GM18507 (cell line): ENCODE data around the gene NAXE.
"Not testable (repeated sequence)": the region's sequence is repeated elsewhere in the genome, so short reads cannot be mapped to it uniquely, and the experiment has no call there.

ENCODE experiments used
- DNase-seq: peaks from one replicate; pipeline ENCODE4 v3.0.0; 2011; ENCODE audit warnings: low read depth; ENCODE audit not compliant: insufficient read length; ENCODE audit errors: extremely low spot score
- FAIRE-seq: peaks from 2 replicates; lab custom pipeline; 2011; peaks lifted over from hg19 to GRCh38; lab: Jason Lieb, UNC

Gene NAXE

DNA sequence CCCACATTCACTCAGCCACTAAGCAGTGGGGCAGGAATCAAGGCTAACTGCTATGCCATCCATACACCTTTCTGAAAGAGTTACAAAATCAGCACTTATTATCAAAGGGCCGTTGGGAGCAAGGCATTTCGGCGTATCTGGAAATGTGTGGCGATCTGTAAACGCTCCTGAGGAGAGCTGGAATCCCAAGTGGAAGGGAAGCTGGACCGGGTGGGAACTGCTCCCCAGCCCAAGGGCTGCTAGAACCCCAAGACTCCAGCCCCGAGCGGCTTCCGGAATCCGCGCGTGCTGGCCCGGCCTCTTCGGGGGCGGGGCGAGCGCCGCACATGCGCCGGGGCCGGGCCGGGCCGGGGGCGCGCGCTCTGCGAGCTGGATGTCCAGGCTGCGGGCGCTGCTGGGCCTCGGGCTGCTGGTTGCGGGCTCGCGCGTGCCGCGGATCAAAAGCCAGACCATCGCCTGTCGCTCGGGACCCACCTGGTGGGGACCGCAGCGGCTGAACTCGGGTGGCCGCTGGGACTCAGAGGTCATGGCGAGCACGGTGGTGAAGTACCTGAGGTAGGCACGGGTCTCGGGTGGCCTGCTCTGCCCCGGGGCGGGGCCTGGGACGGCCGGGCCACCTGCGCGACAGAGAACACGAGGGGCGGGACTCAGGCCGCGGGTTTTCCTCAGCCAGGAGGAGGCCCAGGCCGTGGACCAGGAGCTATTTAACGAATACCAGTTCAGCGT lies at the start of gene NAXE:
Gene NAXE, plus strand, starts transcription at position 345 of the 726 bp plus-strand sequence. Its CDS starts 29 bp downstream, at position 374.
- no peak for DNase-seq

DNA sequence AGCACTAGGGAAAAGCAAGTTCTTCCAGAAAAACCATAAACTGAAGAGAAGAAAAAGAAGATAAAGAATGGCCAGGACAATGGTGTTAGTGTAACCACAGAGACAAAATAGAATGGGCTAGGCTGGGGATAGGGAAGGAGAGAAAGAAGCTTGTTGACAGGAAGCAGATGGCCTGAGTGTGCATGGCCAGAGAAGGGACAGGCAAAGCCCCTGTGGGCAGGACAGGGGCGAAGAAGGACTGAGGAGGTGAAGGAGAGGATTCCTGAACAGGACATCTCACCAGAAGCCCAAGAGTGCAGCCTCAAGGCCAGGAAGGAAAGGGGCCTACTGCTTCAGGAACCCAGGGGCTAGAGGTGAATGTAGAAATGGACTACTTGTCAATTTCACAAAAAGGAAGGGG lies 48.5 kb upstream of the NAXE start:
- FAIRE-seq, result no peak
- DNase-seq, result no peak

More for the DNA sequence above, at the start of gene NAXE:
- peak; percentile 67 for FAIRE-seq

DNA sequence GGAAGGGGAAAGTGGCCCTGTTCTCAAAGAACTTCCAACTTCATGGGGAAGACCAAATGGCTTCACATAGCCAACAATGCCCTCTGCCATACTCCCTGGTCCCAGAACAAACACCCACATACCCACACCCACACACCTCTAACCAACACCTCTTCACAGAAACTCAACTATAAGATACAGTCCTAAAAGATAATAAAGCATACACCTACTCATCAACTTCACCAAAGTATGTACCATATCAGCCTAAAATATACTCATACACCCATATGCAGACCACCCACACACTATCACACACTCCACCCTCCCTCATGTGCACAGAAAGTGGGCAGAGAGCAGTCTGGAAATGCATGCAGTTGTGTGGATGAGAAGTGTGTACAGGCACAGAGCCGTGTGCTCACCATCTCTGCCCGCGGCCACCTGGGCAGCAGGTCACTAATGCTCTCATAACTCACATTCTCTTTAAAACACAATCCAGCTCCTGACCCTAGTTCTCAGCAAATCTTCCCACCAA lies 46.9 kb upstream of the NAXE start:
- no peak for FAIRE-seq
- no peak for DNase-seq

DNA sequence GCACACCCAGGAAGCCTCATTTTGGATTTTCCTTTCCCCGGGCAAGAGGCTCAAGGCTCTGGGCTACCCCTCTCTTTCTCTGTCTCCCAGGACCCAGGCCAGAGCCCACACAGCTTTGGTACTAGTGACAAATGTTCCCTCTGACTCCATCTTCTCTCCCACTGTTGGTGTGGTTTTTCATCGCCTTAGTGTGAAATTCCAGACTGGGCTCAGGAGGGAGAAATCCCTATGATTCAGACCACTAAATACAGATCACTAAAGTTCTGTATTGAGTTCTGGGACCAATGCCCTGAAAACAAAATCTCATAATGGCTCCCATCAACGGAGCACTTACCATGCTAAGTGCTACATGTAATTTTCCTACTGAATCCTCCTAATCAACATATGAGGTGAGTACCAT lies 45.3 kb upstream of the NAXE start:
- FAIRE-seq, result no peak

DNA sequence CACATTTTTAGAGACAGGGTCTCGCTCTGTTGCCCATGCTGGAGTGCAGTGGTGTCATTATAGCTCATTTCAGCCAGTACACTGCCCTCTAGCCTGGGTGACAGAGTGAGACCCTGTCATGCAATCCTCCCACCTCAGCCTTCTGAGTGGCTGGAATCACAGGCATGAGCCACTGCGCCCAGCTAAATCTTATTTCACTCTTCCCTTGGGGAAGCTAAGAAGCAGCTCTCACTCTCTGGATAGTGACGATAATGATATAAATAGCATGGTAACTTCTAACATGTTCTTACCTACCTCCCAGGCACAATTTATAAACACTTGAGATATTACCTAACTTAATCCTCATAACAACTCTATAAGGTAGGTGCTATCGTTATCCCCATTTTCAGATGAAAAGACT lies 44.1 kb upstream of the NAXE start:
- FAIRE-seq, result no peak
- no peak for DNase-seq

More for the DNA sequence above, 45.3 kb upstream of the NAXE start:
- no peak for DNase-seq

DNA sequence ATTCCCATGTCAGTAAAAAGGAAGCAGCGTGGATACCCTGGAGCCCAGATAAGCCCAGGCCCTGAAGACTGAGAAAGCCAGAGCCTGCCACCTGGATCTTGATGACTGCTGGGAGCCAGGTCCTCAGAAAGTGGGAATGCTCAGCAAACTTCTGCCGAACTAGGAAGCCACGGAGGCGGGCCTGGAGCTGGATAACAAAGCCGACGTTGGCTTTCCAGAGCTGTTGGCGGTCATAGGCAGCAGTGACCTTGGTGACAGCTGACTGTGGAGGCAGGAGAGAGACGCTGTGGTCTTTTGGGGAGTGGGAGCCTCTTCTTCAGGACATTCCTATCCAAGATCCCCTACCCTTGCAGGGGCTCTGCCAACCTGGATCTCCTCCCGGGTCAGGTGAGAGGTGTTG lies 43.6 kb upstream of the NAXE start:
- DNase-seq (no peak), FAIRE-seq (no peak)

DNA sequence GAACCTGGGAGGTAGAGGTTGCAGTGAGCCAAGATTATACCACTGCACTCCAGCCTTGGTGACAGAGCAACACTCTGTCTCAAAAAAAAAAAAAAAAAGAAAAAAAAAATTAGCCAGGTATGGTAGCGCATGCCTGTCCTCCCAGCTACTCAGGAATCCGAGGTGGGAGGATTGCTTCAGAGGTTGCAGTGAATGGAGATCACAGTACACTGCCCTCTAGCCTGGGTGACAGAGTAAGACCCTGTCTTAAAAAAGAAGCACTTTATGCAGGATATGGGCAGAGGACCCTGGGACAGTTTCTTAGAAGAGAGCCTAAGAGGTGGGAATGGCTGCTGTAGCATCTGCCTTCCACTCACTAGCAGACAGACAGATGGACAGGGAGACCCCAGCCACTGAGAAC lies 42.2 kb upstream of the NAXE start:
- no peak for DNase-seq
- no peak for FAIRE-seq

DNA sequence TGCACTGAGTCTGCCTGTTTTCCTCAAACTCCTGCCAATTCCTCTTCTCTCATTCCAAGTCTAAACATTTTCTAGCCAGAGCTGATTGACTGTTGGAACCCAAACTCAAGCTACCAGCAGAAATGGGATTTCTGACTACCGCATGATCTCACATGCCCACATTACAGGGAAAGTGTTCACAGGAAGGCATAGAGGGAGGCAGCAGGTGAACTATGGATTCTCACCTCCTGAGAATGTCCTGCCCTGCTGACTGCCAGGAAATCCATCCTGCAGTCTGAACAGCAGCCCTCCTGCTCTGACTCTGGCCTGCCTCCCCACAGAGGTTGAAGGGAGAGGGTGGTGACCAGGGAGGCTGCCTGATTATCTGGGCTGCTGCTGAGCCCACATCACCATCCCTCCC lies 41.7 kb upstream of the NAXE start:
- DNase-seq (no peak), FAIRE-seq (no peak)

DNA sequence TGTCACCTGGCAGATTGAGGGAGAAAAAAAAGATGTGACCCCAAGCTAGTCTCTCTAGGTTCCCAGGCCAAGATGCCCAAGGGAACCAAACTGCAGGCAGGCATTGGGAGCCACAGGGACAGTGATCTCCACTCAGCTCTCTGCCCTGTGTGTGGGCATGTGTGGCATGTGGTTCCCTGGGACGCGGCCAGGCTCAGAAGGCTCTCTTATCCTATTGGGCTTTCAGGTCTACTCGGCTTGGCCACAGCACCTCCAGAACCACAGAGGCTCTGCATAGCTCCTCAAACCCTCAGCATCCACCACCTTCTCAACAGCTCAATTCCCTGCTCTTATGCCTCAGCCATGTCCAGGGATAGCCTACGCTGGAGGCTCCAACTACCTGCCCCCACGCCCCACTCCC lies 41.2 kb upstream of the NAXE start:
- DNase-seq (no peak), FAIRE-seq (no peak)

DNA sequence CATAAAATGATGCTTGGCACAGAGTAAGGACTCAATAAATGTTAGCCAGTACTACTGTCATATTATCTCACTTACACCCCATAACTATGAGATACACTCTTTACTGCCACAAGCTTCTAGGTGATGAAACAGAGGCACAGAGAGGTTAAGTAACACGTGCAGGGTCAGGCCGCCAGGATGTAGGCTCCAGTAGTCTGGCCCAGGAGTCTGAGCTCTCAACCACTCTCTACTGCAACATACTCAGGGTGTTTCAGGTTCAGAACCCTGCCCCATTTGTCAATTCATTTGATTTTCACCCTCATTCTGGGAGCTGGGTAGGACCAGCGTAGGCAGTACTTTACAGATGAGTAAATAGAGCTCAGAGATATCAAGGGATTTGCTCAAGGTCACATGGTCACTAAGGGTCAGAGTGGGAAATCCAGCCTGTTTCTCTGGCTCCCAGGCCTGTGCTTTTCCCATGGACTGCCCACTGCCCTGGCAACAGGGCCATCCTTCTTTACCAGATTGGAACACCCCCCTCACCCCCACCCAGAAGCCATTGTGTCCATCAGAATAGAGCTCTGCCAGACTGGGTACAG lies 40.4 kb upstream of the NAXE start:
- no peak for DNase-seq
- FAIRE-seq, result no peak

DNA sequence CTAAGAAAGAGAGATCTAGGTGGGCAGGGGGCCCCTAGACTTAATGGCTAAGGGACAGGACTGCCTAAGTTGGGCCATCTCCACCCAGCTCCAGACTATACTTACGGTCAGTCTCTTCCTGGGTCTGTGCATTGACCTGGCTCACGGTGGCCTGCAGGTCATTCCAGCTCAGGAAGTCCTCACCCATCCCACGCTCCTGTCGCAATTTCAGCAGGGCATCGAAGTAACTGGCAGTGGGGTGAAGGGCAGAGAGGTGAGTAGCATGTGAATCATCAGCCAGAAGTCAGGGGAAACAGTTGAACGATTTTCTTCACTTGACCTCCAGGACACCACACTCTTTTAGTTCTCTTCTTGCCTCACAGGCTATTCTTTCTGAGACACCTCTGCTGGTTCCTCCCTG lies 39.7 kb upstream of the NAXE start:
- DNase-seq (no peak), FAIRE-seq (no peak)

DNA sequence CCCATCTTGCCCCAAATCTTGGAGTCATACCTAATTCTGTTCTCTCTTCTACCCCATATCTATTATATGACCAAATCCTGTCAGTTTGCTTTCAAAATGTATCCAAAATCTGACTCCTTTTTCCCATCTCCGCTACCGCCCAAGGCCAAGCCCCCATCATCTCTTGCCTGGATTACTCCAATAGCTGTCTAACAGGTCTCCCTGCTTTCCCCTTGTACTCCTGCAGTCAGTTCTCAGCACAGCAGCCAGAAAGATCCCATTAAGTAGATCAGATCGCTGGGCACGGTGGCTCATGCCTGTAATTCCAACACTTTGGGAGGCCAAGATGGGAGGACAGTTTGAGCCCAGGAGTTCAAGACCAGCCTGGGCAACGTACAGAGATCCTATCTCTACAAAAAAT lies 39.1 kb upstream of the NAXE start:
- no peak for FAIRE-seq

DNA sequence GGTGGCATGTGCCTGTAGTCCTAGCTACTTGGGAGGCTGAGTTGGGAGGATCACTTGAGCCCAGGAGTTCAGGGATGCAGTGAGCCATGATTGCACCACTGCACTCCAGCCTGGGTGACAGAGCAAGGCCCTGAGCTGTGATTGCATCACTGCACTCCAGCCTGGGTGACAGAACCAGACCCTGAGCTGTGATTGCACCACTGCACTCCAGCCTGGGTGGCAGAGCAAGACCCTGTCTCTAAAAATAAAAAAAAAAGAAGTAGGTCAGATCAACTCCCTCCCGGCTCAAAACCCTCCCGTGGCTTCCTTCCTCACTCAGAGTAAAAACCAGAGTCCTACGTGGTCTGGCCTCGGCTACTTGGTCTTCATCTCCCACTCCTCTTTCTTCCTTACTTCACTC lies 38.6 kb upstream of the NAXE start:
- FAIRE-seq, DNase-seq: not testable (repeated sequence)

More for the DNA sequence above, 39.1 kb upstream of the NAXE start:
- DNase-seq, result no peak

DNA sequence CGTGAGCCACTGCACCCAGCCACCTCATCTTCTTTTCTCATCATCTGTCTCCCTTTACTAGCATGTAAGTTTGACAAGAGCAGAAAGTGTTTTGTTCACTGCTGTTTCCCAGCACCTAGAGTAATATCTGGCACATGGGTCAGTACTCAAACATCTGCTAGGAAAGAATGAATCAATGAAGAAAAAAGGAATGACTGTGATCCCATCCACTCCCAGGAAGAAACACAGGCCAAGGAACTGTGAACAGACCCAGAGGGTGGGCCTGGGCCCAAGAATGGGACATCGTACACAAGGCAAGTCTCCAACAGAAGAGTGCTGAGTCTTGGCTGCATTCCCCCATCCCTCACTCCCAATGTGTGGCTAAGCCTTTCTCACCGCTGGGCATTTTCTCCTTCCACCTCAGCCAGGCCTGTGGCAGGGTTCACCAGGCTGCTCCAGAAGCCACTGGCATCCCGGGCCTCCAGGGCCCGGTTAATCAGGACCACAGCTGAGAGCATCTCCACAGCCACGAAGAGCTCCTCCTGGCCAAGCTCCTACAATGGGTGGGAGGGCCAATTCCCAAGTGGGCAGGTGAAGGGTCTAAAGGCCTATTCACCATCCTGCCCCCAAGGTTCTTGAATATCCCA lies 37.6 kb upstream of the NAXE start:
- DNase-seq (no peak), FAIRE-seq (no peak)

DNA sequence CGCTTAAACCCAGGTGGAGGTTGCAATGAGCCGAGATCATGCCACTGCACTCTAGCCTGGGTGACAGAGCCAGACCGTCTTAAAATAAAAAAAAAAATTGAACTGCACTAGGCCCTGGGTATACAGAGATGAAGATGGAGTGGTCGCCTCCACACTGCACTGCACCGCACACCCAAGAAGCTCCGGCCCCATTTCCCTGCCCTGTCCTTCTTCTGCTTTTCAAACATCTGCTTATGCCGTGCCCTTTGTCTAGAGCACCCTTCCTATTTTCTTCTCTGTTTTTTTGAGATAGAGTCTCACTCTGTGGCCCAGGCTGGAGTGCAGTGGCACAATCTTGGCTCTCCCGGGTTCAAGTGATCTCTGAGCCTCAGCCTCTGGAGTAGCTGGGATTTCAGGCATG lies 36.6 kb upstream of the NAXE start:
- DNase-seq, result no peak
- no peak for FAIRE-seq

DNA sequence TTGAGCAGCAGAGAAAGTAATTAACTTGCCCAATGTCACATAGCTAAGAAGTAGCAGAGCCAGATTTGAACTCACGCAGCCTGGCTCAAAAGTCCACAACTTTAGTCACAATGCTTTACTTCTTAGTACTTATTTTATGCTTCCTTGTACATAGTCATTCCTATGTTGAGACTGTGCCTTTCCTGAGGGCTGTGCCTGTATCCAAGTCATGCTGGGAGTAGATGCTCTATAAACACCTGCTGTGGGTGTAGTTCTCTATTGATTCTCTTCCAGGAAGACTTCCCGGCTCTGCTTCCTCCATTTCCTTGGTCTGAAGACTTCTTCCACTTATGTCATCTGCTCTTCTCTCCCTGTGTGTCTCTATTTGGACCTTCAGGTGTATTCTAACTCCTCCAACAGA lies 35.9 kb upstream of the NAXE start:
- DNase-seq, result no peak
- no peak for FAIRE-seq

DNA sequence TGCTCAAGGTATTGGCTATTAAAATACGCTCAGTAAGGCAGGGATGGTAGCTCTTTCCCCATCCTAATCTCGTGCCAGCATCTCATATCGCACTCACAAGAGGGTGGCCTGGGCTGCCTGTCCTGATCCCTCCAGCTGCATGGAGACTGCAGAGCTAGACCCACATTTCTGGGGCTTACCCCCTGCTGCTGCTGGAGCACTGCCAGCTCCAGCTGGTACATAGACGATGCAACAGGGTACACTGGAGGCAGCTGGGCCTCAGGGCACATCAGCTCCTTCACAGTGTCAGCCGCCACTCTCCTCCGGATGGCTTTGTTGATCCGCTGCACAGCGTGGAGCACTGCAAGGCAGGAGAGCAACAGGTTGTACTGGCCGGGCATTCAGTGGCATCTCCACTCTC lies 35.2 kb upstream of the NAXE start:
- FAIRE-seq (no peak), DNase-seq (no peak)

DNA sequence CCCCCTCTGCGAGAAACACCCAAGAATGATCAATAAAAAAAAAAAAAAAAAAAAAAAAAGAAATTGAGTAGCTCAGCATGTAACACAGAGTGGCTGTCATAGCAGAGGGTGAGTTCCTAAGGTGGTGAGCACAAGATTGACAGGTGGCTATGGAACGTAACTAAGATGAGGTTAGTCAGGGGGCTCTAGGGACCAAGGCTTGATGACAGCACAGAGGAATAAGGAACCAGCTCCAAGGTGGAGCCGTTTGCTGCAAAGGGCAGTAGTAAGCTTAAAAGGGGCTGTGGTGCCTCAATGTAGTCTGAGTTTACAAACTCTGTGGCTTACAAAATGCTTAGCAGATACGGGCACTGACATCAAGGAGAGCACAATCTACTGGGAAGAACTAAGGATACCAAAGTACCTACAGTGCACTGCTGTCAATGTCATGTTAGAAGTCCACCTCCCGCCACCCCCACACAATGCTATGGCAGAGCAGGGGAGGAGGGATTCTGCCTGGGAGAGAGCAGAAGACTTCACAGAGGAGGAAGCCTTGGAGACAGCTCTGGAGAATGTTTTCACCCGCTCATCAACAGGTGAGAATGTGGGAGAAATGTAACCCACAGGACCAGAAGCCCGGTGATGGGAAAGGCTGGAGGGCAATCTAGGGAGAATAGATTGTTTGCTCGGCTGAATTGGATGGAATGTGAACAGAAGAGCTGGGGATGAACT lies 32.3 kb upstream of the NAXE start:
- FAIRE-seq (no peak), DNase-seq (no peak)

DNA sequence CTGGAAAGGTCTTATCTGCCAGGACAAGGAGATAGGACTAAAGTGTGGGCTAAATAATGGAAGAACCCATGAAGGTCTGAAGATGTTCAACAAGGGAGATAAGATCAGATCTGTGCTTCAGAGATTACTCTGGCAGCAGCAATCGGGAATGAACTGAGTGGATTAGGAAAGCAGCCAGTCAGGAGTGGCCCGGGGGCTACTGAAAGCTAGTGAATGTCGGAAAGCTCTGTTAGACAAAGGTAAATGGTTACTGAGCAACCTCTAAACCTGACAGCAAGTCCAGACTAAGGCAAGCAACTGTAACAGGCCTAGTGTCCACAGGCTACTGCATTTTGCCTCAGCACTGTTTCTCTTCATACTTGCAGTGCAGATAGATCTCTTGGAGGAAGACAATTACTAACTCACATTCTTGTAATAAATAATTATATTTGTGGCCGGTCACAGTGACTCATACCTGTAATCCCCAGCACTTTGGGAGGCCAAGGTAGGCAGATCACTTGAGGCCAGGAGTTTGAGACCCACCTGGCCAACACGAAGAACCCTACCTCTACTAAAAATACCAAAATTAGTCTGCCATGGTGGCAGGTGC lies 31.7 kb upstream of the NAXE start:
- FAIRE-seq (no peak), DNase-seq (no peak)

DNA sequence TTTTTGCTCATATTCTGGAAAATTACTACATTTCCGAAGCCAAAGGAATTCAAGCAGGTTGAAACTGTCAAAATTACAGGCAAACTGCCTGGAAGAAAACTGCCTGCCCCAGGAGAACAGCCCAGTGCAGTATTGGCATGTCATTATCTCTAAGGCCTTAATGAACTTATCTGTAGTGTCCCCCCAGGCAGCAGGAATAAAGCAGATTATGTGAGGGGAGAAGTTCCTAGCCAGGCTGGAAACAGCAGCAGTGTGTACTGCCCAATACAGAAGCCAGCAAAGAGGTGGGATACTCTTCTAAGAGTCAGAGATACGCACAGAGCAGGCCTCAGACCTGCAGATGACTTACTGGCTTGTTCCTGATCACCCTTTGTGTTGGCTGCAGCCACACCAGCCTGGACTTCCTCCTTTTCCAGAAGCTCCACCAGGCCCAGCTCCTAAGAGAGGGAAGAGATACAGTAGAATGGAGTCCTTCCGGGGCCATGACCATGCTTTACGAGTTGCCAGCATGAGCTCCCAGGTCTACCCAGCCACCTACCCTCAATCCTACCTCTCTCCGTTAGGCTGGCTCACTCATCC lies 30.9 kb upstream of the NAXE start:
- DNase-seq, result no peak

More for the DNA sequence above, 30.9 kb upstream of the NAXE start:
- FAIRE-seq, result no peak
